OCI-LY3 (cell line): ENCODE results near the gene ENSA.
"Not testable (repeated sequence)": the region's sequence is repeated elsewhere in the genome, so short reads cannot be mapped to it uniquely, and the experiment has no call there.

Experiments
- H2AFZ ChIP-seq: fragments of 200-600, 300-600 bp; shearing (Covaris generic); 2 replicates; pipeline ENCODE4 v1.6.0; 2014; ENCODE audit warnings: antibody characterized with exemption, low read depth, low read length
- H3K27ac ChIP-seq: fragments of 200-600, 300-600 bp; sonication (generic); 2 replicates; pipeline ENCODE4 v1.5.1; 2014; ENCODE audit warnings: mild to moderate bottlenecking, low read length, moderate library complexity, mixed read lengths
- H3K27me3 ChIP-seq: fragments of 200-600, 300-600 bp; sonication (generic); 2 replicates; pipeline ENCODE4 v1.6.1; 2014; ENCODE audit warnings: low read depth, low read length, mixed read lengths
- H3K36me3 ChIP-seq: fragments of 200-600, 300-600 bp; sonication (generic); replicated peaks from 2 replicates; pipeline ENCODE3; 2014; ENCODE audit warnings: low read depth, low read length, mixed read lengths
- H3K4me1 ChIP-seq: fragments of 300-600, 200-600 bp; sonication (generic); 2 replicates; pipeline ENCODE4 v1.6.1; 2014; ENCODE audit warnings: low read length, mixed read lengths
- H3K4me2 ChIP-seq: fragments of 200-600, 300-600 bp; sonication (generic); 2 replicates; pipeline ENCODE4 v1.6.1; 2014; ENCODE audit warnings: low read length, mixed read lengths
- H3K4me3 ChIP-seq: fragments of 300-600, 200-600 bp; sonication (generic); 2 replicates; pipeline ENCODE4 v1.5.1; 2014; ENCODE audit warnings: antibody characterized with exemption, mild to moderate bottlenecking, low read length, moderate library complexity
- H3K79me2 ChIP-seq: fragments of 300-600, 200-600 bp; shearing (Covaris generic); 2 replicates; pipeline ENCODE4 v1.6.1; 2014; ENCODE audit warnings: mild to moderate bottlenecking, low read length, mixed read lengths
- H3K9ac ChIP-seq: fragments of 300-600, 200-600 bp; shearing (Covaris generic); 2 replicates; pipeline ENCODE4 v1.6.0; 2014; ENCODE audit warnings: mild to moderate bottlenecking, low read length, moderate library complexity
- H3K9me3 ChIP-seq: fragments of 200-600, 300-600 bp; shearing (Covaris generic); 2 replicates; pipeline ENCODE4 v1.6.1; 2014; ENCODE audit warnings: low read length, mixed read lengths; ENCODE audit not compliant: insufficient read depth
- H4K20me1 ChIP-seq: fragments of 200-600, 300-600 bp; sonication (generic); 2 replicates; pipeline ENCODE4 v1.6.1; 2016; ENCODE audit warnings: low read length, mixed read lengths; ENCODE audit not compliant: insufficient read depth
- EZH2phosphoT487 ChIP-seq: fragments of 200-600 bp; shearing (Covaris generic); IDR thresholded peaks from 2 replicates; pipeline ENCODE4 v1.6.1; 2018; ENCODE audit warnings: antibody characterized with exemption, mixed run types, low read depth
- TF ChIP-seq, protein P1 (sequence below): fragments of 200-600, 300-600 bp; sonication (generic); IDR thresholded peaks from 2 replicates; pipeline ENCODE4 v1.5.1; 2014; ENCODE audit warnings: antibody characterized with exemption, low read length, low read depth

The ENSA gene

DNA sequence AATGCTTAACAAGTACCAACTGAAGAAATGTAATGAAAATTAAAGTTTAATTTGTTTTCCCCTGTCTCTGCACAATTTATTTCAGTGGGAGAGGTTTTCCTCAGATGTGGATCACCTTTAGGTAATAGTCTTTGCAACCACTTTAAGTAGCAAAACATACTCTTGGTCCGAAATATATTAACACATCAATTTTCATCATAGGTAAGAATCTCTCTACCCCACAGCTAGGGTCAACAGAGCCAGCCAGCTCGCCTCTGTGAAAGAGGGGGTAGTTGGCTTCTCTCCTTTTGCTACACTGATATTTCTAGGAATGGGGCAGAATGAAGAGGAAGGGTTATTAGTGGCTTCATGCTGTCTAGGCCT lies 25.2 kb downstream of the ENSA start:
- no peaks in the 10 kb centered on the region for H3K9me3 ChIP-seq
- H3K9ac ChIP-seq, result no peak overlapping the region
- H4K20me1 ChIP-seq, result no peaks in the 10 kb centered on the region
- no peak for TF ChIP-seq EZH2phosphoT487
- TF ChIP-seq, protein P1, sequence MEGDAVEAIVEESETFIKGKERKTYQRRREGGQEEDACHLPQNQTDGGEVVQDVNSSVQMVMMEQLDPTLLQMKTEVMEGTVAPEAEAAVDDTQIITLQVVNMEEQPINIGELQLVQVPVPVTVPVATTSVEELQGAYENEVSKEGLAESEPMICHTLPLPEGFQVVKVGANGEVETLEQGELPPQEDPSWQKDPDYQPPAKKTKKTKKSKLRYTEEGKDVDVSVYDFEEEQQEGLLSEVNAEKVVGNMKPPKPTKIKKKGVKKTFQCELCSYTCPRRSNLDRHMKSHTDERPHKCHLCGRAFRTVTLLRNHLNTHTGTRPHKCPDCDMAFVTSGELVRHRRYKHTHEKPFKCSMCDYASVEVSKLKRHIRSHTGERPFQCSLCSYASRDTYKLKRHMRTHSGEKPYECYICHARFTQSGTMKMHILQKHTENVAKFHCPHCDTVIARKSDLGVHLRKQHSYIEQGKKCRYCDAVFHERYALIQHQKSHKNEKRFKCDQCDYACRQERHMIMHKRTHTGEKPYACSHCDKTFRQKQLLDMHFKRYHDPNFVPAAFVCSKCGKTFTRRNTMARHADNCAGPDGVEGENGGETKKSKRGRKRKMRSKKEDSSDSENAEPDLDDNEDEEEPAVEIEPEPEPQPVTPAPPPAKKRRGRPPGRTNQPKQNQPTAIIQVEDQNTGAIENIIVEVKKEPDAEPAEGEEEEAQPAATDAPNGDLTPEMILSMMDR, result no peak
- H3K4me1 ChIP-seq, result no peaks in the 10 kb centered on the region
- H3K4me3 ChIP-seq, result no peak overlapping the region
- no peak overlapping the region for H3K4me2 ChIP-seq
- no peaks in the 10 kb centered on the region for H3K79me2 ChIP-seq
- H3K36me3 ChIP-seq, result no peaks in the 10 kb centered on the region
- no peak overlapping the region for H2AFZ ChIP-seq
- H3K27me3 ChIP-seq, result no peaks in the 10 kb centered on the region
- no peak overlapping the region for H3K27ac ChIP-seq

- H3K4me2 ChIP-seq, result no peak overlapping the region
- H3K9ac ChIP-seq, result no peak overlapping the region
- no peak overlapping the region for H2AFZ ChIP-seq
- H3K27ac ChIP-seq, result no peak overlapping the region
- no peaks in the 10 kb centered on the region for H3K9me3 ChIP-seq
- no peaks in the 10 kb centered on the region for H3K36me3 ChIP-seq
- H3K27me3 ChIP-seq, result no peaks in the 10 kb centered on the region
- H4K20me1 ChIP-seq, result no peaks in the 10 kb centered on the region
- no peaks in the 10 kb centered on the region for H3K4me1 ChIP-seq
- H3K4me3 ChIP-seq, result no peak overlapping the region
- H3K79me2 ChIP-seq, result no peaks in the 10 kb centered on the region
- TF ChIP-seq, protein P1, result no peak
- no peak for TF ChIP-seq EZH2phosphoT487
Measured at GRCh38 chr1:150603711-150604110, 25.7 kb downstream of the ENSA start.

GRCh38 chr1:150602372-150602771 lies 27.0 kb downstream of the ENSA start:
- H3K9ac ChIP-seq, H3K36me3 ChIP-seq, H3K4me3 ChIP-seq, H4K20me1 ChIP-seq, H3K79me2 ChIP-seq, H3K4me2 ChIP-seq, H3K27ac ChIP-seq, H2AFZ ChIP-seq, H3K4me1 ChIP-seq, H3K9me3 ChIP-seq, H3K27me3 ChIP-seq: not testable (repeated sequence)

DNA sequence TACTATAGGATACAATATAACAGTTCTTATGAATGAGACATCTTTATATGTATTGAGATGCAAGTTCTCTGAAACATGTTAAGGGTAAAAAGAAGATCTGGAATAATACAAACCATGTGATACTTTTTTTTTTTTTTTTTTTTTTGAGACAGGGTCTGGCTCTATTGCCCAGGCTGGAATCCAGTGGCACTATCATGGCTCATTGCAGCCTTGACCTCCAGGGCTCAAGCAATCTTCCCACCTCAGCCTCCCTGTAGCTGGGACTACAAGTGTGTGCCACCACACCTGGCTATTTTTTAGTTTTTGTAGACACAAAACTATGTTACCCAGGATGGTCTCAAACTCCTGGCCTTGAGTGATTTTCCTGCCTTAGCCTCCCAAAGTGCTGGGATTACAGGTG lies 27.9 kb downstream of the ENSA start:
- no peaks in the 10 kb centered on the region for H3K36me3 ChIP-seq
- TF ChIP-seq, protein P1, result no peak
- TF ChIP-seq EZH2phosphoT487, result no peak
- no peaks in the 10 kb centered on the region for H3K27me3 ChIP-seq
- H4K20me1 ChIP-seq, result no peaks in the 10 kb centered on the region
- no peak overlapping the region for H3K27ac ChIP-seq
- no peak overlapping the region for H2AFZ ChIP-seq
- H3K4me2 ChIP-seq, result no peak overlapping the region
- H3K9ac ChIP-seq, result no peak overlapping the region
- no peaks in the 10 kb centered on the region for H3K9me3 ChIP-seq
- H3K4me3 ChIP-seq, result no peak overlapping the region
- H3K4me1 ChIP-seq, result no peaks in the 10 kb centered on the region
- H3K79me2 ChIP-seq, result no peaks in the 10 kb centered on the region

DNA sequence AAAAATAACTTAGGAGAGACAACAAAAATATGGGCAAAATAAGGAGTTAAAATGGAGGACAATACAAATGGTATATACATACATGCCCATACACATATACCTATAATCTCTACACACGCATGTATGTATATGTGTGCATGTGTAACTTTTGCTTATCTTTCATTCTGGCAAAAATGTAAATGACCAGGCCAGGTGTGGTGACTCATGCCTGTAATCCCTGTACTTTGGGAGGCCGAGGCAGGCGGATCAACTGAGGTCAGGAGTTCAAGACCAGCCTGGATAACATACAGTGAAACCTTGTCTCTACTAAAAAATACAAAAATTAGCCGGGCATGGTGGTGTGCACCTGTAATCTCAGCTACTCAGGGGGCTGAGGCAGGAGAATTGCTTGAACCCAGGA lies 31.1 kb downstream of the ENSA start:
- H2AFZ ChIP-seq, H3K9ac ChIP-seq, H3K4me3 ChIP-seq, H3K9me3 ChIP-seq, H3K79me2 ChIP-seq, H3K4me2 ChIP-seq, H4K20me1 ChIP-seq, H3K4me1 ChIP-seq, H3K27ac ChIP-seq, H3K27me3 ChIP-seq, H3K36me3 ChIP-seq: not testable (repeated sequence)
